ENCODE measurements around the gene MTA3. TPM values are rescaled to one million over a fixed set of nuclear protein-coding genes. Genes with fewer than 3 reads are reported as not detected.

The MTA3 gene
- total and polyA plus RNA-seq, 7 experiments from 2014 or later, result 23.9 to 49.1 (median 30.5) TPM

GRCh38 chr2:42793334-42794270 is 225.2 kb downstream of the MTA3 start:
- H3K9me3 ChIP-seq (ENCODE audit: control insufficient read depth in 2 of 3, low read length in 3 of 3), result no peaks in the 10 kb centered on the region
- Mint-ChIP-seq H3K4me1 (peaks cover 17 to 48% (median 34%) of the 10 kb centered on the region in 7 donors), H3K9me3 (peaks cover 0 to 4% (median 0%) of the 10 kb centered on the region in 11 donors), H3K4me3 (peak overlapping the region; percentile 39 to 87 (median 80)), H3K36me3 (peaks cover 0 to 8% (median 6%) of the 10 kb centered on the region in 5 donors), H3K27ac (peak overlapping the region in 8 of 9 donors; percentile 1 to 81 (median 34)), H3K27me3 (peaks cover 26 to 48% (median 35%) of the 10 kb centered on the region in 5 donors)
- no peak for DNase-seq
- intact Hi-C loops (cut with micrococcal nuclease), result no loop called here
- H3K4me1 ChIP-seq (ENCODE audit: control insufficient read depth in 2 of 2, insufficient read depth in 2 of 2, low read length in 2 of 2), result peaks cover 0 to 15% of the 10 kb centered on the region in 2 donors
- peak; percentile 1 for ATAC-seq
- no peaks in the 10 kb centered on the region for H3K36me3 ChIP-seq (ENCODE audit: control insufficient read depth in 2 of 3, insufficient read depth in 3 of 3, low read length in 3 of 3)
- H3K27me3 ChIP-seq (ENCODE audit: control insufficient read depth in 2 of 2, insufficient read depth in 2 of 2, low read length in 2 of 2), result peaks cover 0 to 5% of the 10 kb centered on the region in 2 donors
- no peak overlapping the region for H3K27ac ChIP-seq (ENCODE audit: low read depth, low read length)
- peak overlapping the region; percentile 50 for H3K4me3 ChIP-seq (ENCODE audit: low read length)
- ChIA-PET CTCF (interaction anchor here (0.6 kb wide), 1 partner anchor 661 kb away, joined by 4 read pairs; no protein-coding TSS in a partner anchor), POLR2A (interaction anchor here (0.5 to 3.0 kb wide), 2 partner anchors 17 to 36 kb away, joined by 3 to 20 read pairs; no protein-coding TSS in a partner anchor)

DNA sequence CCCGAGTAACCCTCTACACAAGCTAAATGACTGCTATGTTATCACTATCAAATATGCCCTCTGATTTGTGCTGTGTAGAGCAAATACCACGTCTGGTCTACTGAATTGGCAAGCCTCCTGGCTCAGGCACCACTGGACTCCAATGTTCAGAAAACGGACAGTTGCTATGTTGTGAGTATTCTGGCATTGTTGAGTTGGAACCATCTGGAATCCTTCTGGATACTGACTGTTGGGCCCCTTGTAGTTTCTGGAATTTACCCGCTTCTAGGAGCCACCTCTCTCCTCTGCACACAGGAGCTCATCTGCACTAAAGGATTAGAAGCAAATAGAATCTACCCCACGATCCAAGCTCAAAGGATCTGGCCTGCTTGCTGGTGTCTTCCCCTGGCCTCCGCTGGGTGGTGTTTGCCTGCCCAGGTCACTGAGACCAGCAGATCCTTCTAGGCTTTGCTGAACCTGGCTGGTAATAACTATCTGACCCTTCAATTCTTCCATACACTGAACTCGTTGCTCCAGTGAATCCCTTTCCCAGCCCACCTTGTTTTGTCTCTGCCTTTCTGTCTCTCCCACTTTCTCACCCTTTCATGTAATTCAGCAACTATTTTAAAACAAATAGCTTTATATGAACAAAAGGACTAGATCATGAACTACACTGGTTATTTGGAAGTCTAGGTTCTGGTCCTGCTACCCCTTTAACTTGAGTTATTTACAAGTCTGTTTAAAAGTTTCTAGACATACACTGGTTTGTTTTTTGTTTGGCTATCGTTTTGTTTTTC is 226.0 kb downstream of the MTA3 start:
- H3K27ac Mint-ChIP-seq, result peak overlapping the region in 3 of 9 donors; percentile 5 to 75 (median 8)
- peaks cover 0 to 4% (median 0%) of the 10 kb centered on the region in 11 donors for H3K9me3 Mint-ChIP-seq
- H3K27me3 Mint-ChIP-seq, result peaks cover 23 to 48% (median 32%) of the 10 kb centered on the region in 5 donors
- Histone ChIP-seq H3K9me3 (ENCODE audit: control insufficient read depth in 2 of 3, low read length in 3 of 3) (no peaks in the 10 kb centered on the region), H3K36me3 (ENCODE audit: control insufficient read depth in 2 of 3, insufficient read depth in 3 of 3, low read length in 3 of 3) (no peaks in the 10 kb centered on the region), H3K4me3 (ENCODE audit: low read length) (no peak overlapping the region), H3K27ac (ENCODE audit: low read depth, low read length) (no peak overlapping the region), H3K27me3 (ENCODE audit: control insufficient read depth in 2 of 2, insufficient read depth in 2 of 2, low read length in 2 of 2) (peaks cover 0 to 5% of the 10 kb centered on the region in 2 donors), H3K4me1 (ENCODE audit: control insufficient read depth in 2 of 2, insufficient read depth in 2 of 2, low read length in 2 of 2) (peaks cover 0 to 15% of the 10 kb centered on the region in 2 donors)
- ChIA-PET POLR2A (interaction anchor here (3.0 kb wide), 1 partner anchor 16 kb away, joined by 20 read pairs; no protein-coding TSS in a partner anchor), CTCF (interaction anchor here (0.6 kb wide), 1 partner anchor 660 kb away, joined by 4 read pairs; no protein-coding TSS in a partner anchor)
- DNase-seq (no peak), ATAC-seq (no peak)
- intact Hi-C loops (cut with micrococcal nuclease), result no loop called here
- H3K36me3 Mint-ChIP-seq, result peaks cover 0 to 8% (median 6%) of the 10 kb centered on the region in 5 donors
- H3K4me1 Mint-ChIP-seq, result peaks cover 17 to 48% (median 34%) of the 10 kb centered on the region in 7 donors
- peak overlapping the region in 9 of 10 donors; percentile 0 to 87 (median 78) for H3K4me3 Mint-ChIP-seq

DNA sequence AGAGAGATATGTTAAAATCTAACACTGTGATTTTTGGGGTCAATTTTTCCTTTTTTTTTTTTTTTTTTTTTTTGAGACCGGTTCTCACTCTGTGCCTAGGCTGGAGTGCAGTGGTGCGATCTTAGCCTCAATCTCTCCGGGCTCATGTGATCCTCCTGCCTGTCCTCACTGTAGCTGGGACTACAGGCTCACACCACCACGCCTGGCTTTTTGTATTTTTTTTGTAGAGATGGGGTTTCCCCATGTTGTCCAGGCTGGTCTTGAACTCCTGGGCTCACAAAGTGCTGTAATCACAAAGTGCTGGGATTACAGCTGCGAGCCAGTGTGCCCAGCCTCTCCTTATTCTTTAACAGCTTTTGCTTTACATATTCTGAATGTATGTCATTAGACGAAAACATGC is 226.8 kb downstream of the MTA3 start:
- ChIA-PET POLR2A (interaction anchor here (3.0 kb wide), 1 partner anchor 15 kb away, joined by 20 read pairs; no protein-coding TSS in a partner anchor), CTCF (no interaction called here)
- Mint-ChIP-seq H3K27me3 (peaks cover 17 to 42% (median 26%) of the 10 kb centered on the region in 5 donors), H3K9me3 (peaks cover 0 to 4% (median 0%) of the 10 kb centered on the region in 11 donors), H3K4me3 (no peak overlapping the region), H3K36me3 (peaks cover 0 to 8% (median 6%) of the 10 kb centered on the region in 5 donors), H3K4me1 (peaks cover 17 to 56% (median 35%) of the 10 kb centered on the region in 7 donors), H3K27ac (no peak overlapping the region)
- Histone ChIP-seq H3K9me3 (ENCODE audit: control insufficient read depth in 2 of 3, low read length in 3 of 3) (no peaks in the 10 kb centered on the region), H3K4me1 (ENCODE audit: control insufficient read depth in 2 of 2, insufficient read depth in 2 of 2, low read length in 2 of 2) (peaks cover 0 to 15% of the 10 kb centered on the region in 2 donors), H3K27ac (ENCODE audit: low read depth, low read length) (no peak overlapping the region), H3K27me3 (ENCODE audit: control insufficient read depth in 2 of 2, insufficient read depth in 2 of 2, low read length in 2 of 2) (peaks cover 0 to 5% of the 10 kb centered on the region in 2 donors), H3K4me3 (ENCODE audit: low read length) (no peak overlapping the region), H3K36me3 (ENCODE audit: control insufficient read depth in 2 of 3, insufficient read depth in 3 of 3, low read length in 3 of 3) (no peaks in the 10 kb centered on the region)
- ATAC-seq (no peak), DNase-seq (no peak)
- intact Hi-C loops (cut with micrococcal nuclease), result no loop called here

GRCh38 chr2:42795841-42796301 is 227.4 kb downstream of the MTA3 start:
- H3K27me3 Mint-ChIP-seq, result peaks cover 13 to 38% (median 22%) of the 10 kb centered on the region in 5 donors
- H3K4me3 Mint-ChIP-seq, result no peak overlapping the region
- no peak overlapping the region for H3K27ac Mint-ChIP-seq
- peaks cover 0 to 7% (median 6%) of the 10 kb centered on the region in 5 donors for H3K36me3 Mint-ChIP-seq
- Histone ChIP-seq H3K27ac (ENCODE audit: low read depth, low read length) (no peak overlapping the region), H3K4me1 (ENCODE audit: control insufficient read depth in 2 of 2, insufficient read depth in 2 of 2, low read length in 2 of 2) (peaks cover 0 to 15% of the 10 kb centered on the region in 2 donors), H3K9me3 (ENCODE audit: control insufficient read depth in 2 of 3, low read length in 3 of 3) (no peaks in the 10 kb centered on the region), H3K36me3 (ENCODE audit: control insufficient read depth in 2 of 3, insufficient read depth in 3 of 3, low read length in 3 of 3) (no peaks in the 10 kb centered on the region), H3K4me3 (ENCODE audit: low read length) (no peak overlapping the region), H3K27me3 (ENCODE audit: control insufficient read depth in 2 of 2, insufficient read depth in 2 of 2, low read length in 2 of 2) (peaks cover 0 to 5% of the 10 kb centered on the region in 2 donors)
- H3K9me3 Mint-ChIP-seq, result peaks cover 0 to 2% (median 0%) of the 10 kb centered on the region in 11 donors
- H3K4me1 Mint-ChIP-seq, result peaks cover 17 to 60% (median 39%) of the 10 kb centered on the region in 7 donors
- ChIA-PET CTCF (no interaction called here), POLR2A (interaction anchor here (0.6 kb wide), 1 partner anchor 677 kb away, joined by 3 read pairs; no protein-coding TSS in a partner anchor)
- intact Hi-C loops (cut with micrococcal nuclease), result no loop called here
- ATAC-seq, result no peak
- no peak for DNase-seq

DNA sequence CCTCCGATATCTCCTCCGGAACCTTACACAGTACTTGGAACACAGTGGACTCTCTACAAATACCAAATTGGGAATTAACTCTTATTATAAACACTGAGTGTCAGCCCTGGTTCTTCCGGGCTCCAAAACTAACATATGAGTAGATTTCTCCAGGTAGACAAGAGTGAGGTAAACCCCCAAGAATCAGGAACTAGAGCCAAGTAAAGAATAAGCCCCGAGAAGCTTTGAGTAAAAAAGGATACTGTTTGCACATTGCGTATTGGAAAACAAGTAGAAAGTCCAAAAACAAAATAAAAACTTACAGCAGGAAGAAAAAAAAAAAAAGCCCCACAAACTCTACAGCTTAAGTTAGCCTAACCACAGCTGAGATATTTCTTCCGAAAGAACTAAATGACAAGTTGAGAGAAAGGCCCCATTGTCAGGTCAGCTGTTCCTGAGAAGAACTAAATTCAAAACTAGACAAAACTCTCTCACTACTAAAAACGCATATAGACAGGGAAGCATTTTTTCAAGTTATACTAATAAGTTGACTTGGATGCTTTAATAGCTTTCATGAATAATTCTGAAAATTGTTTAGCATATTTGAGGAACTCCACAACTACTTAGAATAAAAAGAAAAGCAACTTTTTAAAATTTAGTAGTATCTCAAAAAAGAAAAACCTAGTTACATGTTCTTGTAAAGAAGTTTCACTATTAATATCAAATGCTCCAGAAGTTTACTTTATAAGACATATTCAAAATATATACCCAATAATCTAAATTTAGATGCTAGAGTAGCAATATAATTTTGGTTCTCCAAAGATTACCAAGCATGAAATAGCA is 228.2 kb downstream of the MTA3 start:
- Mint-ChIP-seq H3K27ac (peak overlapping the region in 1 of 9 donors; percentile 8), H3K27me3 (peaks cover 5 to 34% (median 15%) of the 10 kb centered on the region in 5 donors), H3K4me1 (peaks cover 20 to 59% (median 34%) of the 10 kb centered on the region in 7 donors), H3K36me3 (peaks cover 0 to 4% (median 0%) of the 10 kb centered on the region in 5 donors), H3K4me3 (no peak overlapping the region), H3K9me3 (no peaks in the 10 kb centered on the region)
- CTCF ChIA-PET, result no interaction called here
- Histone ChIP-seq H3K27ac (ENCODE audit: low read depth, low read length) (no peak overlapping the region), H3K9me3 (ENCODE audit: control insufficient read depth in 2 of 3, low read length in 3 of 3) (no peaks in the 10 kb centered on the region), H3K36me3 (ENCODE audit: control insufficient read depth in 2 of 3, insufficient read depth in 3 of 3, low read length in 3 of 3) (no peaks in the 10 kb centered on the region), H3K27me3 (ENCODE audit: control insufficient read depth in 2 of 2, insufficient read depth in 2 of 2, low read length in 2 of 2) (peaks cover 0 to 4% of the 10 kb centered on the region in 2 donors), H3K4me3 (ENCODE audit: low read length) (no peak overlapping the region), H3K4me1 (ENCODE audit: control insufficient read depth in 2 of 2, insufficient read depth in 2 of 2, low read length in 2 of 2) (peaks cover 0 to 15% of the 10 kb centered on the region in 2 donors)
- no peak for DNase-seq
- intact Hi-C loops (cut with micrococcal nuclease), result no loop called here
- ATAC-seq, result no peak
- POLR2A ChIA-PET, result interaction anchor here (0.6 to 0.7 kb wide), 2 partner anchors 19 to 678 kb away, joined by 3 to 4 read pairs; no protein-coding TSS in a partner anchor
